A549 (cell line): ENCODE data around the gene GUCY1A2.
"Not testable (repeated sequence)": the region's sequence is repeated elsewhere in the genome, so short reads cannot be mapped to it uniquely, and the experiment has no call there.

Source experiments
- CTCF ChIP-seq: fragments of >200 bp; sonication (Bioruptor Twin); formaldehyde crosslinking; IDR thresholded peaks from 3 replicates; pipeline ENCODE4 v1.5.1; 2016
- NPAS2 ChIP-seq: fragments of 250-450 bp; sonication (Bioruptor Pico); IDR thresholded peaks from 2 replicates; pipeline ENCODE4 v1.8.0; 2022; ENCODE audit warnings: mild to moderate bottlenecking, moderate library complexity, borderline replicate concordance
- REST ChIP-seq: fragments of 200-600 bp; sonication (generic); IDR thresholded peaks from 2 replicates; pipeline ENCODE4 v1.6.1; 2016; ENCODE audit warnings: antibody characterized with exemption, mild to moderate bottlenecking, moderate library complexity
- RFX5 ChIP-seq: fragments of 450-650 bp; IDR thresholded peaks from 2 replicates; pipeline ENCODE4 v1.7.1; 2014; ENCODE audit warnings: antibody characterized with exemption, mild to moderate bottlenecking, moderate library complexity

- TF ChIP-seq CTCF; RFX5; REST; NPAS2 (CRISPR knock-in tag): not testable (repeated sequence)
Measured at GRCh38 chr11:106883693-106884092, 134.6 kb downstream of the GUCY1A2 start.
